HEK293 (cell line): ENCODE measurements around the gene TBRG1.
"Not testable (repeated sequence)": the region's sequence is repeated elsewhere in the genome, so short reads cannot be mapped to it uniquely, and the experiment has no call there.

Source experiments
- CTCF ChIA-PET: fragments of 350-600 bp; formaldehyde crosslinking; extraction: SDS; loops from one replicate; lab custom pipeline; 2021; ENCODE audit warnings: antibody characterized with exemption; lab: Yijun Ruan, JAX
- POLR2A ChIA-PET: fragments of 300-600 bp; formaldehyde crosslinking; extraction: SDS; loops from one replicate; lab custom pipeline; 2020; ENCODE audit warnings: antibody characterized with exemption, inconsistent platforms; lab: Yijun Ruan, JAX
- H3K27ac ChIP-seq: fragments of 200-500 bp; sonication (Bioruptor generic); 2 replicates; pipeline ENCODE4 v1.5.1; 2014; ENCODE audit warnings: low read depth, low read length, control low read depth, inconsistent platforms; ENCODE audit errors: extremely low read depth
- H3K36me3 ChIP-seq, 2 experiments: fragments of 200-500 bp in 1 of 2; sonication (Bioruptor generic) in 1 of 2; 1 replicate in 1 of 2; 2 replicates in 1 of 2; pipeline ENCODE4 v1.5.1; 2014 to 2017; ENCODE audit warnings: inconsistent platforms in 2 of 2, low read length in 2 of 2; ENCODE audit not compliant: control insufficient read depth in 2 of 2, insufficient read depth in 1 of 2
- H3K4me1 ChIP-seq: fragments of 200-500 bp; sonication (Bioruptor generic); 2 replicates; pipeline ENCODE4 v1.5.1; 2014; ENCODE audit warnings: mild to moderate bottlenecking, low read length, inconsistent platforms; ENCODE audit not compliant: control insufficient read depth, insufficient read depth
- H3K4me3 ChIP-seq: 2 replicates; pipeline ENCODE4 v1.5.1; 2011; ENCODE audit warnings: low read depth, mild to moderate bottlenecking, control low read depth, low read length, moderate library complexity
- H3K9me3 ChIP-seq: fragments of 200-500 bp; sonication (Bioruptor generic); 2 replicates; pipeline ENCODE4 v1.5.1; 2014; ENCODE audit warnings: low read depth, low read length, inconsistent platforms; ENCODE audit not compliant: control insufficient read depth, insufficient read depth
- EGR2 ChIP-seq: fragments of 450-650 bp; formaldehyde crosslinking; IDR thresholded peaks from 2 replicates; pipeline ENCODE4 v1.5.1; 2016; ENCODE audit warnings: low read depth, missing biosample characterization, missing genetic modification characterization
- GLIS2 ChIP-seq: fragments of 450-650 bp; formaldehyde crosslinking; IDR thresholded peaks from 2 replicates; pipeline ENCODE4 v1.5.1; 2016; ENCODE audit warnings: missing biosample characterization, missing genetic modification characterization
- ZBTB1 ChIP-seq: fragments of 450-650 bp; formaldehyde crosslinking; IDR thresholded peaks from 2 replicates; pipeline ENCODE4 v1.5.1; 2016; ENCODE audit warnings: missing biosample characterization, missing genetic modification characterization
- ZBTB8A ChIP-seq: fragments of 450-650 bp; formaldehyde crosslinking; IDR thresholded peaks from 2 replicates; pipeline ENCODE4 v1.5.1; 2016; ENCODE audit warnings: missing biosample characterization, missing genetic modification characterization
- ZNF239 ChIP-seq: fragments of 450-650 bp; formaldehyde crosslinking; IDR thresholded peaks from 2 replicates; pipeline ENCODE4 v1.5.1; 2016; ENCODE audit warnings: missing biosample characterization, missing genetic modification characterization
- ZNF311 ChIP-seq: fragments of 450-650 bp; formaldehyde crosslinking; IDR thresholded peaks from 2 replicates; pipeline ENCODE4 v1.5.1; 2017; ENCODE audit warnings: missing biosample characterization, missing genetic modification characterization, borderline replicate concordance
- ZNF426 ChIP-seq: fragments of 450-650 bp; formaldehyde crosslinking; IDR thresholded peaks from 2 replicates; pipeline ENCODE4 v1.5.1; 2017; ENCODE audit warnings: missing biosample characterization, missing genetic modification characterization, mild to moderate bottlenecking, inconsistent platforms, moderate library complexity
- ZNF473 ChIP-seq: fragments of 450-650 bp; formaldehyde crosslinking; IDR thresholded peaks from 2 replicates; pipeline ENCODE4 v1.5.1; 2017; ENCODE audit warnings: missing biosample characterization, missing genetic modification characterization
- ZNF48 ChIP-seq: fragments of 450-650 bp; formaldehyde crosslinking; IDR thresholded peaks from 2 replicates; pipeline ENCODE4 v1.5.1; 2016; ENCODE audit warnings: missing biosample characterization, missing genetic modification characterization
- ZNF624 ChIP-seq: fragments of 450-650 bp; formaldehyde crosslinking; IDR thresholded peaks from 2 replicates; pipeline ENCODE4 v1.5.1; 2017; ENCODE audit warnings: missing biosample characterization, missing genetic modification characterization
- ZNF707 ChIP-seq: fragments of 450-650 bp; formaldehyde crosslinking; IDR thresholded peaks from 2 replicates; pipeline ENCODE4 v1.5.1; 2016; ENCODE audit warnings: missing biosample characterization, missing genetic modification characterization
- ZNF777 ChIP-seq: fragments of 450-650 bp; formaldehyde crosslinking; IDR thresholded peaks from 2 replicates; pipeline ENCODE4 v1.5.1; 2017; ENCODE audit warnings: missing biosample characterization, missing genetic modification characterization, borderline replicate concordance
- ZNF830 ChIP-seq: fragments of 450-650 bp; IDR thresholded peaks from 2 replicates; pipeline ENCODE4 v1.5.0; 2018; ENCODE audit warnings: missing biosample characterization, missing genetic modification characterization, low read depth, mild to moderate bottlenecking, moderate library complexity
- TF ChIP-seq, protein P1 (sequence below): fragments of 450-650 bp; formaldehyde crosslinking; conservative IDR thresholded peaks from 2 replicates; pipeline ENCODE4 v1.5.1; 2016; ENCODE audit warnings: low read depth, missing biosample characterization, missing genetic modification characterization

The TBRG1 gene

DNA sequence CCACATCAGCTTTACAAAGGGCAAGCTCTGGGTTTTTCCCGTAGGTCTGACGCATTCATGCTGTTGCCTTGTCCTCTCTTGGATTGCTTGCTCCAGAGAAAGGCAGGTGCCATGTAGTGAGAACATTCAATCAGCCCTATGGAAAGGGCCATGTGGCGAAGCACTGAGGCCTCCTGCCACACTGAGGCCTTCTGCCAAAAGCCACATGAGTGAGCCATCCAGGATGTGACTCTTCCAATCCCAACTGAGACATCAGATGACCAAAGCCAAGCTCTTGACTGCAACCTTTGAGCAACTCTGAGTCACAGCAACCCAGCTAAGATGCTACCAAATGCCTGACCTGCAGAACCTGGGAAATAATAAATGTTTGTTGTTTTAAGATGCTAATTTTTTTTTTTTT, 20.5 kb upstream of the TBRG1 start:
- no peaks in the 10 kb centered on the region for H3K9me3 ChIP-seq
- H3K27ac ChIP-seq: no peak overlapping the region
- H3K36me3 ChIP-seq: no peaks in the 10 kb centered on the region
- POLR2A ChIA-PET: interaction anchor here (1.2 kb wide), 1 partner anchor 21 kb away, joined by 3 read pairs; the partner anchor contains the start of gene TBRG1
- no peaks in the 10 kb centered on the region for H3K4me1 ChIP-seq
- H3K4me3 ChIP-seq: no peak overlapping the region
- CTCF ChIA-PET: interaction anchor here (0.6 kb wide), 1 partner anchor 187 kb away, joined by 3 read pairs; no protein-coding TSS in a partner anchor
- TF ChIP-seq ZBTB8A (tag by site-specific recombination) (no peak), ZNF473 (tag by site-specific recombination) (no peak), ZNF830 (no peak), EGR2 (tag by site-specific recombination) (no peak)

DNA sequence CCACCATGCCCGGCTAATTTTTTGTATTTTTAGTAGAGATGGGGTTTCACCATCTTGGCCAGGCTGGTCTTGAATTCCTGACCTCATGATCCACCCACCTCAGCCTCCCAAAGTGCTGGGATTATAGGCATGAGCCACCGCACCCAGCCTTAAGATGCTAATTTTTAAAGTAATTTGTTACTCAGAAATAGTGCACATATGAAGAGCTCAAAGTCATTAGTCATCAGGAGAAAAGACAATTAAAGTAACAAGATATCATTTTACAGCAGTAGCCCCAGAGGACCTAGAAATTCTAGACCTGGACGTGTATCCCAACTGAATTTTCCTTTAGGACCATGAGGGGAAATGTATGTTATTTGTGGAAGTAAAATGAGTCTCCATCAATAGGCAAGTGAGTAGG, 19.9 kb upstream of the TBRG1 start:
- POLR2A ChIA-PET, CTCF ChIA-PET, H3K9me3 ChIP-seq, H3K4me1 ChIP-seq, H3K36me3 ChIP-seq, H3K4me3 ChIP-seq, H3K27ac ChIP-seq: not testable (repeated sequence)

DNA sequence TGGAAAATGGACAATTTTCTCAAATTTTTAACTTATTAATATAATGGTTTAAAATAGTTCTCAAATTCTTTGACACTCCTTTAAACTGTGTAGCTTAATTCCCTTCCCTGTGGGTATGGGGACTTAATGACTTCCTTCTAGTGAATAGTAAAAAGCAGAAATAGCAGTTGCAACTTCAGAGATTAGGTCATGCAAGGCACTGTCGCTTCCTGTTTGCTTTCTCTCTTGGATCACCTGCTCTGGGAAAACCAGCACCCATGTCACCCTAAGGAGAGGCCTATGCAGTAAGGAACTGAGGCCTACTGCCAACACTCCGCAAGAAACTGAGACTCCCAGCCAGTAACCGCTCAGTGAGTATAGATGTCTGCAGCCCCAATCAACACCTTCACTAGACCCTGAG, 16.9 kb upstream of the TBRG1 start:
- H3K36me3 ChIP-seq: no peaks in the 10 kb centered on the region
- H3K4me1 ChIP-seq: no peaks in the 10 kb centered on the region
- POLR2A ChIA-PET: no interaction called here
- CTCF ChIA-PET: interaction anchor here (0.6 to 0.7 kb wide), 3 partner anchors 37 to 1080 kb away, joined by 3 to 4 read pairs (median 3); no protein-coding TSS in a partner anchor
- no peak for TF ChIP-seq ZNF311 (tag by site-specific recombination)
- no peak overlapping the region for H3K27ac ChIP-seq
- H3K4me3 ChIP-seq: no peak overlapping the region
- no peaks in the 10 kb centered on the region for H3K9me3 ChIP-seq

DNA sequence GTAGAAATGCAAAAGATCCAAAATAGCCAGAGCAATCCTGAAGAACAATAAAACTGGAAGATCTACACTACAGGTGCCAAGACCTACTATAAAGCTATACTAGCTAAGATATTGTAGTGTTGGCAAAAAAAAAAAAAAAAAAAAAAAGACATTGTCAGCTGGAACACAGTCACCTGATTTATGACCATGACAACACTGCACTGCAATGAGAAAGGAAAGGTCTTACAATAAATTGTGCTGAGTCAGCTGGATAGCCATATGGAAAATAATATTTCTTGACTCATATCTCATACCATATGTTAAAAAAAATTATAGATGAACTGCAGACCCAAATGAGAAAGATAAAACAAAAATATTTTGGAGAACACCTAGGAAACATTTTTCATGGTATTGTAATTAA, 14.5 kb upstream of the TBRG1 start:
- no peaks in the 10 kb centered on the region for H3K9me3 ChIP-seq
- CTCF ChIA-PET: interaction anchor here (0.6 to 0.7 kb wide), 2 partner anchors 13 to 26 kb away, joined by 3 to 4 read pairs; no protein-coding TSS in a partner anchor
- H3K4me3 ChIP-seq: no peak overlapping the region
- TF ChIP-seq, protein P1, sequence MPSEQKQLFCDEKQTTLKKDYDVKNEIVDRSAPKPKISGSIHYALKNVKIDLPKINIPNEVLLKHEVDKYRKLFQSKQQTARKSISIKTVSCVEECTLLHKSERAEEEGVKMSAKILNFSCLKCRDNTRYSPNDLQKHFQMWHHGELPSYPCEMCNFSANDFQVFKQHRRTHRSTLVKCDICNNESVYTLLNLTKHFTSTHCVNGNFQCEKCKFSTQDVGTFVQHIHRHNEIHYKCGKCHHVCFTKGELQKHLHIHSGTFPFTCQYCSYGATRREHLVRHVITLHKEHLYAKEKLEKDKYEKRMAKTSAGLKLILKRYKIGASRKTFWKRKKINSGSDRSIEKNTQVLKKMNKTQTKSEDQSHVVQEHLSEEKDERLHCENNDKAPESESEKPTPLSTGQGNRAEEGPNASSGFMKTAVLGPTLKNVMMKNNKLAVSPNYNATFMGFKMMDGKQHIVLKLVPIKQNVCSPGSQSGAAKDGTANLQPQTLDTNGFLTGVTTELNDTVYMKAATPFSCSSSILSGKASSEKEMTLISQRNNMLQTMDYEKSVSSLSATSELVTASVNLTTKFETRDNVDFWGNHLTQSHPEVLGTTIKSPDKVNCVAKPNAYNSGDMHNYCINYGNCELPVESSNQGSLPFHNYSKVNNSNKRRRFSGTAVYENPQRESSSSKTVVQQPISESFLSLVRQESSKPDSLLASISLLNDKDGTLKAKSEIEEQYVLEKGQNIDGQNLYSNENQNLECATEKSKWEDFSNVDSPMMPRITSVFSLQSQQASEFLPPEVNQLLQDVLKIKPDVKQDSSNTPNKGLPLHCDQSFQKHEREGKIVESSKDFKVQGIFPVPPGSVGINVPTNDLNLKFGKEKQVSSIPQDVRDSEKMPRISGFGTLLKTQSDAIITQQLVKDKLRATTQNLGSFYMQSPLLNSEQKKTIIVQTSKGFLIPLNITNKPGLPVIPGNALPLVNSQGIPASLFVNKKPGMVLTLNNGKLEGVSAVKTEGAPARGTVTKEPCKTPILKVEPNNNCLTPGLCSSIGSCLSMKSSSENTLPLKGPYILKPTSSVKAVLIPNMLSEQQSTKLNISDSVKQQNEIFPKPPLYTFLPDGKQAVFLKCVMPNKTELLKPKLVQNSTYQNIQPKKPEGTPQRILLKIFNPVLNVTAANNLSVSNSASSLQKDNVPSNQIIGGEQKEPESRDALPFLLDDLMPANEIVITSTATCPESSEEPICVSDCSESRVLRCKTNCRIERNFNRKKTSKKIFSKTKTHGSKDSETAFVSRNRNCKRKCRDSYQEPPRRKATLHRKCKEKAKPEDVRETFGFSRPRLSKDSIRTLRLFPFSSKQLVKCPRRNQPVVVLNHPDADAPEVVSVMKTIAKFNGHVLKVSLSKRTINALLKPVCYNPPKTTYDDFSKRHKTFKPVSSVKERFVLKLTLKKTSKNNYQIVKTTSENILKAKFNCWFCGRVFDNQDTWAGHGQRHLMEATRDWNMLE (tag by site-specific recombination): no peak
- TF ChIP-seq ZNF426 (no peak), ZBTB1 (tag by site-specific recombination) (no peak), ZNF777 (tag by site-specific recombination) (no peak), ZNF707 (no peak), ZNF239 (tag by site-specific recombination) (no peak), ZNF624 (tag by site-specific recombination) (no peak), ZNF48 (tag by site-specific recombination) (no peak), GLIS2 (tag by site-specific recombination) (no peak)
- TF ChIP-seq, all 188 proteins: peak for 0
- no peak overlapping the region for H3K27ac ChIP-seq
- H3K4me1 ChIP-seq: no peaks in the 10 kb centered on the region
- POLR2A ChIA-PET: interaction anchor here (0.8 kb wide), 1 partner anchor 14 kb away, joined by 3 read pairs; the partner anchor contains the start of gene TBRG1
- H3K36me3 ChIP-seq: no peaks in the 10 kb centered on the region
